Lower leg skin (tissue), 4 donors: ENCODE results near the gene PIK3R3. TPM values are rescaled to one million over a fixed set of nuclear protein-coding genes. Genes with fewer than 3 reads are reported as not detected.
"Not testable (repeated sequence)": the region's sequence is repeated elsewhere in the genome, so short reads cannot be mapped to it uniquely, and the experiment has no call there.

Experiments
- DNase-seq, 2 donors: peaks; one replicate each; pipeline ENCODE4 v3.0.0-alpha.2; 2019; ENCODE audit warnings: low spot score in 2 of 2
- H3K4me3 ChIP-seq: fragments of 200-600 bp; sonication (generic); 2 replicates; pipeline ENCODE4 v1.5.1; 2017; ENCODE audit warnings: mild to moderate bottlenecking, low read depth; ENCODE audit not compliant: poor library complexity, severe bottlenecking
- POLR2A ChIP-seq, 2 donors: fragments of 450-650 bp; IDR thresholded peaks; one replicate each; pipeline ENCODE4 v1.6.1; 2016 to 2017; ENCODE audit warnings: antibody characterized with exemption in 2 of 2, mild to moderate bottlenecking in 1 of 2, moderate library complexity in 1 of 2
- WGBS, 2 donors: methylation state at CpG; one replicate each; pipeline ENCODE4 v1.1.5; 2018; 5-methylcytosine and 5-hydroxymethylcytosine counted together
- intact Hi-C: fragments of 100-400 bp; cut with DNase I; formaldehyde crosslinking; loops from one replicate; pipeline ENCODE4 v1.15.0; 2023; ENCODE audit warnings: low total_unique reads
- total RNA-seq, 4 donors: library from RNA; depleted of rRNA; stranded (reverse); fragments of >200 nt; gene quantifications; one replicate each; pipeline ENCODE4 v1.1.0, GENCODE V29; 2016
- TF ChIP-seq, protein P1 (sequence below), 3 donors: fragments of 450-650 bp; IDR thresholded peaks; one replicate each; pipeline ENCODE4 v1.5.1; 2016; ENCODE audit warnings: antibody characterized with exemption in 3 of 3, mild to moderate bottlenecking in 3 of 3, moderate library complexity in 2 of 3

PIK3R3 gene
- total RNA-seq, 4 donors from 2014 or later: 4.4 to 18.4 (median 11.7) TPM

DNA sequence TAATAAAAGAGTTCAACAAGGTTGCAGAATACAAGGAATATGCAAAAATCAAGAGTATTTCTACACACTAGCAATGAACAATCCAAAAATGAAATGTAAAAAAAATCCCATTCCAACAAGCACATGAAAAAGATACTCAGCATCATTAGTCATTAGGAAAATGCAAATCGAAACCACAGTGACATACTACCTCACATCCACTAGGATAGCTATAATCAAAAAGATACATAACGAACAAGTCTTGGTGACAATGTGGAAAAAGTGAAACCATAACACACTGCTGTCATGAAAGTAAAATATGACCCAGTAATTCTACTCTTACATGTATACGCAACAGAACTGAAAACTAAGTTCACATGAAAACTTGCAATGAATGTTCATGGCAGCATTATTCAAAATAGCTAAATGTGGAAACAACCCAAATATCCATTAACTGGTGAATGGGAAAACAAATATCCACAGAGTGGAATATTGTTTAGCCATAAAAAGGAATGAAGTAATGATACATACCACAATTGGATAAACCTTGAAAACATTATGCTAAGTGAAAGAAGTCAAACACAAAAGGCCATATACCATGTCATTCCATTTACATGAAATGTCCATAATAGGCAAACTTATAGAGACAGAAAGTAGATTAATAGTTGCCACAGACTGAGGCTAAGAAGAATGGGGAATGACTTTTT is 34.3 kb downstream of the PIK3R3 start:
- no peak for DNase-seq
- no peak overlapping the region for H3K4me3 ChIP-seq
- WGBS, 2 donors: 88 to 96% methylated on average over 3 of the region's 3 CpGs
- intact Hi-C loops: no loop called here
- TF ChIP-seq POLR2A (IDR thresholded peaks at IDR 0.05): no peak
- TF ChIP-seq, protein P1, sequence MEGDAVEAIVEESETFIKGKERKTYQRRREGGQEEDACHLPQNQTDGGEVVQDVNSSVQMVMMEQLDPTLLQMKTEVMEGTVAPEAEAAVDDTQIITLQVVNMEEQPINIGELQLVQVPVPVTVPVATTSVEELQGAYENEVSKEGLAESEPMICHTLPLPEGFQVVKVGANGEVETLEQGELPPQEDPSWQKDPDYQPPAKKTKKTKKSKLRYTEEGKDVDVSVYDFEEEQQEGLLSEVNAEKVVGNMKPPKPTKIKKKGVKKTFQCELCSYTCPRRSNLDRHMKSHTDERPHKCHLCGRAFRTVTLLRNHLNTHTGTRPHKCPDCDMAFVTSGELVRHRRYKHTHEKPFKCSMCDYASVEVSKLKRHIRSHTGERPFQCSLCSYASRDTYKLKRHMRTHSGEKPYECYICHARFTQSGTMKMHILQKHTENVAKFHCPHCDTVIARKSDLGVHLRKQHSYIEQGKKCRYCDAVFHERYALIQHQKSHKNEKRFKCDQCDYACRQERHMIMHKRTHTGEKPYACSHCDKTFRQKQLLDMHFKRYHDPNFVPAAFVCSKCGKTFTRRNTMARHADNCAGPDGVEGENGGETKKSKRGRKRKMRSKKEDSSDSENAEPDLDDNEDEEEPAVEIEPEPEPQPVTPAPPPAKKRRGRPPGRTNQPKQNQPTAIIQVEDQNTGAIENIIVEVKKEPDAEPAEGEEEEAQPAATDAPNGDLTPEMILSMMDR (IDR thresholded peaks at IDR 0.05): no peak

DNA sequence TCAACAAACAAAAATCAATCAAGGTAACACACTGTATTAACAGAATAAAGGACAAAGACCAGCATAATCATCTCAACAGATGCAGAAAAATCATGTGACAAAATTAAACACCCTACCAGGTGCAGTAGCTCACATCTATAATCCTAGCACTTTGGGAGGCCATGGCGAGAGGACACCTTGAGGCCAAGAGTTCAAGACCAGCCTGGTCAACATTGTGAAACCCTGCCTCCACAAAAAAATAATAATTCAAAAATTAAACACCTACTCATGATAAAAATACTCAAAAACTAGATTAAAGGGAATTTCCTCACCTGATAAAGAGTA is 35.3 kb downstream of the PIK3R3 start:
- no peak for DNase-seq
- intact Hi-C loops: no loop called here
- TF ChIP-seq, protein P1 (IDR thresholded peaks at IDR 0.05): no peak
- no peak for TF ChIP-seq POLR2A (IDR thresholded peaks at IDR 0.05)
- 100% methylated on average over 1 of the region's 1 CpG for WGBS, 2 donors
- no peak overlapping the region for H3K4me3 ChIP-seq

DNA sequence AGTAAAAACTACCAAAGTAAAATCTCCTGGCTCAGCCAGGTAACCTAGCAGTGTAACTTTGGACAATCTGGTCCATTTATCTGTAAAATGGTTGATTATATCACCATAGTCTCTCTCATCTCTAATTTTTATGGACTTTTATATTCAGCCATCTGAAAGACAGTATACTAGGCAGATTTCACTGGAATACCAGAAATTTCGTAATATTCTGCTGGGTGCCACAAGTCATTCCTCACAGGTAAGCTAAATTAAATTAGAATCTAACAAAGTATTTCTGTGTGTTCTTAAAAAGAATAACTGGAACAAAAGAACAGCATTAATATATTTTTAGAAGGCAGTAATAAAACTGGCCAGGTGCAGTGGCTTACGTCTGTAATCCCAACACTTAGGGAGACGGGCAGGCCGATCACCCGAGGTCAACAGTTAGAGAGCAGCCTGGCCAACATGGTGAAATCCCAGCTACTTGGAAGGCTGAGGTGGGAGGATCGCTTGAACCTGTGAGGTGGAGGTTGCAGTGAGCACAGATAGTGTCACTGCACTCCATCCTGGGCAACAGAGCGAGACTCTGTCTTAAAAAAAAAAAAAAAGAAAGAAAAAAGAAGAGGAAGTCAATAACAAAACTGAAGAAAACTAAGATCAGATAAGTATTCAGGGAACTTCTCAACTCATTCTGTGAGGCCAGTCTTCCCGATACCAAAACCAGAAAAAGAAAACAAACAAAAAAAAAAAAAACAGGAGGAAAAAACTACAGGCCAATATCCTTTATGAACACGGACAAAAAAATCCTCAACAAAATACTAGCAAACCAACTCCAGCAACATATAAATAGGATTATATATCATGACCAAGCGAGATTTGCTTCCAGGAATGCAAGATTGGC is 35.9 kb downstream of the PIK3R3 start:
- WGBS, 2 donors: 89 to 90% methylated on average over 10 of the region's 10 CpGs

DNA sequence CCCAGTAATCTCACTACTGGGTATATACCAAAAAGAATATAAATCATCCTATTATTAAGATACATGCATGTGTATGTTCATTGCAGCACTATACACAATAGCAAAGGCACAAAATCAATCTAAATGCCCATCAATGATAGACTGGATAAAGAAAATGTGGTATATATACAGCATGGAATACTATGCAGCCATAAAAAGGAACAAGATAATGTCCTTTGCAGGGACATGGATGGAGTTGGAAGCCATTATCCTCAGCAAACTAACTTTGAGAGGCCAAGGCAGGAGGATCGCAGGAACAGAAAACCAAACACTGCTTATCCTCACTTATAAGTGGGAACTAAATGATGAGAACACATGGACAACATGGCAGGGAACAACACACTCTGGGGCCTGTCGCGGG is 37.3 kb downstream of the PIK3R3 start:
- 93 to 96% methylated on average over 3 of the region's 3 CpGs for WGBS, 2 donors

More for the DNA sequence above, 35.9 kb downstream of the PIK3R3 start:
- no peak for DNase-seq
- intact Hi-C loops: no loop called here
- TF ChIP-seq POLR2A (IDR thresholded peaks at IDR 0.05): no peak
- TF ChIP-seq, protein P1 (IDR thresholded peaks at IDR 0.05): no peak
- no peak overlapping the region for H3K4me3 ChIP-seq

DNA sequence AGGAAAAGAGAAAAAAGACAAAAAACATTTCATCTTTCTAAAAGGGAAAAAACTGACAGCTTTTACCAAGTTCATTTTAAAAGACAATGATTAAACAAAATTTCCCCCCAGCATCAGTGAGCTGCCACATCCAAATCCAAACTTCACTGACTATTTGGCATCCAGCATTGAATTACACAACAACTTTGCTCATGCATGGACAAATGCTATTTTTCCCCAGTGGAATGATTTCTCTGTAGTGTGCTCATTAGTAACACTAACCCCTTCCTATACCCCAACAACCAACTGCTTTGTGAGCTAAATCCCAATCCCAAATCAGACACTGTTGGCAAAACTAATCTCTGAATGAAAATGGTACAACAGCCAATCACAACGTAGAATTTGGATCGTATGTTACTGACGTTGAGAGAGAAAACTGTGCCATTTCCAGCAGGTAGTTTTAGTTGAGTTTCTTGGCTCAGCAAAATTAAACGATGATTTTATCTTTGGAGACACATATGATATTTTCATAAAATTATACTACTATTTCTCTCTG is 37.9 kb downstream of the PIK3R3 start:
- no peak overlapping the region for H3K4me3 ChIP-seq
- 74 to 77% methylated on average over 4 of the region's 4 CpGs for WGBS, 2 donors
- intact Hi-C loops: no loop called here
- no peak for DNase-seq
- TF ChIP-seq, protein P1 (IDR thresholded peaks at IDR 0.05): no peak
- no peak for TF ChIP-seq POLR2A (IDR thresholded peaks at IDR 0.05)

More for the DNA sequence above, 37.3 kb downstream of the PIK3R3 start:
- intact Hi-C loops, DNase-seq, H3K4me3 ChIP-seq: not testable (repeated sequence)

DNA sequence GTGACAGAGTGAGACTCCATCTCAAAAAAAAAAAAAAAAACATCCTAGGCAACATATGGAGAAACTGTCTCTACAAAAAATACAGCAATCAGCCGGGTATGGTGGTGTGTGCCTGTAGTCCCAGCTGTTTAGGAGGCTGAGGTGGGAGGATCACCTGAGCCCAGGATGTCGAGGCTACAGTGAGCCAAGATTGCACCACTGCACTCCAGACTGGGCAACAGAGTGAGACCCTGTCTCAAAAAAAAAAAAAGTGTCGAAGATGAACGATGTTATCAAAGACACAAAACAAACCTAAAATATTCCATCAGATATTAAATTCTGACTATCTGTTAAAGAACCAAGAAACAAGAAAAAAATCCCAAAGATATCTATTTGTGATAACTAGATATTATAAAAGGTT is 38.6 kb downstream of the PIK3R3 start:
- DNase-seq, intact Hi-C loops, H3K4me3 ChIP-seq: not testable (repeated sequence)
- WGBS, 2 donors: 88 to 95% methylated on average over 4 of the region's 4 CpGs
